ENCODE measurements around the gene FRMD6. TPM values are rescaled to one million over a fixed set of nuclear protein-coding genes. Genes with fewer than 3 reads are reported as not detected.

FRMD6 gene
- total and polyA plus RNA-seq, 10 of the 15 experiments (the other 5 are each of a cell fraction or from before 2014, with no cell fraction given), result 0.86 to 7.8 (median 3.3) TPM

- intact Hi-C loops (cut with micrococcal nuclease; ENCODE audit: unreplicated experiment), result no loop called here
Observed at GRCh38 chr14:51681411-51681810, 29.7 kb downstream of the FRMD6 start.

GRCh38 chr14:51682411-51682810 lies 30.7 kb downstream of the FRMD6 start:
- no peaks in the 10 kb centered on the region for H3K79me2 ChIP-seq (ENCODE audit: control insufficient read depth, insufficient read depth, low read length)
- WGBS (ENCODE audit: insufficient coverage, insufficient replicate concordance, low lambda C conversion rate, missing lambda C conversion rate), result 26% methylated on average over 1 of the region's 1 CpG
- no peak for DNase-seq (ENCODE audit: low read depth, low spot score)
- H3K9ac ChIP-seq (ENCODE audit: control insufficient read depth, insufficient read depth, low read length), result no peak overlapping the region
- POLR2A ChIA-PET, result no interaction called here
- BruUV-seq (replicated peaks), result no TSS peak
- H3K27ac ChIP-seq (ENCODE audit: control insufficient read depth, insufficient read depth), result no peak overlapping the region
- H3K36me3 ChIP-seq (ENCODE audit: control insufficient read depth in 2 of 2, insufficient read depth in 2 of 2, low read length in 1 of 2), result no peaks in the 10 kb centered on the region
- TF ChIP-seq SMC3 (IDR thresholded peaks at IDR 0.05; ENCODE audit: borderline replicate concordance, low read length), result no peak
- no peak for TF ChIP-seq NRF1 (conservative IDR thresholded peaks at IDR 0.05; ENCODE audit: low read depth, low read length)
- no peak for TF ChIP-seq NFYA (IDR thresholded peaks at IDR 0.05; ENCODE audit: borderline replicate concordance, low read depth, low read length)
- TF ChIP-seq IKZF2 (IDR thresholded peaks at IDR 0.05), result no peak
- no peak for TF ChIP-seq MEF2A (IDR thresholded peaks at IDR 0.05; ENCODE audit: insufficient read depth, low read depth, low read length)
- TF ChIP-seq BCL11A (IDR thresholded peaks at IDR 0.05; ENCODE audit: low read depth, low read length), result no peak
- no peak for TF ChIP-seq POLR2AphosphoS2 (IDR thresholded peaks at IDR 0.05; ENCODE audit: low read depth, low read length)
- FAIRE-seq, result no peak
- H3K4me2 ChIP-seq (ENCODE audit: control insufficient read depth, insufficient read depth), result no peak overlapping the region
- CTCF ChIA-PET, result interaction anchor here (1.0 to 1.9 kb wide), 3 partner anchors 9 to 298 kb away, joined by 3 to 7 read pairs (median 5); no protein-coding TSS in a partner anchor
- in situ Hi-C loops (cut with MboI) (no loop called here), intact Hi-C loops (cut with micrococcal nuclease; ENCODE audit: unreplicated experiment) (no loop called here)
- peaks cover 0 to 2% of the 10 kb centered on the region in 2 experiments; a peak in 1 of 4 replicates for H3K27me3 ChIP-seq (replicated peaks in 1 of 2; ENCODE audit: control insufficient read depth in 2 of 2, insufficient read depth in 2 of 2, low read length in 1 of 2)
- RAD21 ChIA-PET (ENCODE audit: unreplicated experiment), result no interaction called here
- no peak for ATAC-seq
- SMC1A ChIA-PET (ENCODE audit: uncharacterized antibody, unreplicated experiment), result no interaction called here
- no peaks in the 10 kb centered on the region for H3K4me1 ChIP-seq (ENCODE audit: control insufficient read depth, insufficient read depth, low read length)
- H3K9me3 ChIP-seq (replicated peaks; ENCODE audit: control insufficient read depth, insufficient read depth, low read length), result no peaks in the 10 kb centered on the region
- no peaks in the 10 kb centered on the region for H4K20me1 ChIP-seq (ENCODE audit: control insufficient read depth, insufficient read depth)
- H2AFZ ChIP-seq (ENCODE audit: control insufficient read depth, low read depth, low read length), result no peak overlapping the region
- H3K4me3 ChIP-seq, result no peak overlapping the region

More at GRCh38 chr14:51681411-51681810, 29.7 kb downstream of the FRMD6 start:
- ChIA-PET CTCF (interaction anchor here (1.4 to 1.9 kb wide), 2 partner anchors 10 to 13 kb away, joined by 5 to 7 read pairs; no protein-coding TSS in a partner anchor), POLR2A (no interaction called here), RAD21 (ENCODE audit: unreplicated experiment) (no interaction called here), SMC1A (ENCODE audit: uncharacterized antibody, unreplicated experiment) (interaction anchor here (0.7 to 0.8 kb wide), 2 partner anchors 9 to 29 kb away, joined by 3 read pairs; no protein-coding TSS in a partner anchor)
- no peak for TF ChIP-seq SUPT20H (IDR thresholded peaks at IDR 0.05; ENCODE audit: borderline replicate concordance, control insufficient read depth, low read depth, low read length)
- TF ChIP-seq, protein P1, sequence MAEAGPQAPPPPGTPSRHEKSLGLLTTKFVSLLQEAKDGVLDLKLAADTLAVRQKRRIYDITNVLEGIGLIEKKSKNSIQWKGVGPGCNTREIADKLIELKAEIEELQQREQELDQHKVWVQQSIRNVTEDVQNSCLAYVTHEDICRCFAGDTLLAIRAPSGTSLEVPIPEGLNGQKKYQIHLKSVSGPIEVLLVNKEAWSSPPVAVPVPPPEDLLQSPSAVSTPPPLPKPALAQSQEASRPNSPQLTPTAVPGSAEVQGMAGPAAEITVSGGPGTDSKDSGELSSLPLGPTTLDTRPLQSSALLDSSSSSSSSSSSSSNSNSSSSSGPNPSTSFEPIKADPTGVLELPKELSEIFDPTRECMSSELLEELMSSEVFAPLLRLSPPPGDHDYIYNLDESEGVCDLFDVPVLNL (IDR thresholded peaks at IDR 0.05; ENCODE audit: low read depth, low read length), result no peak
- 35% methylated on average over 1 of the region's 1 CpG for WGBS (ENCODE audit: insufficient coverage, insufficient replicate concordance, low lambda C conversion rate, missing lambda C conversion rate)
- Histone ChIP-seq H3K4me1 (ENCODE audit: control insufficient read depth, insufficient read depth, low read length) (no peaks in the 10 kb centered on the region), H2AFZ (ENCODE audit: control insufficient read depth, low read depth, low read length) (no peak overlapping the region), H3K27me3 (replicated peaks in 1 of 2; ENCODE audit: control insufficient read depth in 2 of 2, insufficient read depth in 2 of 2, low read length in 1 of 2) (peaks cover 0 to 2% of the 10 kb centered on the region in 2 experiments; a peak in 1 of 4 replicates), H3K4me2 (ENCODE audit: control insufficient read depth, insufficient read depth) (no peak overlapping the region), H3K79me2 (ENCODE audit: control insufficient read depth, insufficient read depth, low read length) (no peaks in the 10 kb centered on the region), H3K9ac (ENCODE audit: control insufficient read depth, insufficient read depth, low read length) (no peak overlapping the region), H3K4me3 (no peak overlapping the region), H3K9me3 (replicated peaks; ENCODE audit: control insufficient read depth, insufficient read depth, low read length) (no peaks in the 10 kb centered on the region), H3K27ac (ENCODE audit: control insufficient read depth, insufficient read depth) (no peak overlapping the region), H3K36me3 (ENCODE audit: control insufficient read depth in 2 of 2, insufficient read depth in 2 of 2, low read length in 1 of 2) (no peaks in the 10 kb centered on the region), H4K20me1 (ENCODE audit: control insufficient read depth, insufficient read depth) (no peaks in the 10 kb centered on the region)
- no peak for FAIRE-seq
- in situ Hi-C loops (cut with MboI), result no loop called here
- DNase-seq (ENCODE audit: low read depth, low spot score), result no peak
- no peak for ATAC-seq
- BruUV-seq (replicated peaks), result no TSS peak
